Mucosa of descending colon (tissue), 3 donors: ENCODE measurements around the gene ABCC11. TPM values are rescaled to one million over a fixed set of nuclear protein-coding genes. Genes with fewer than 3 reads are reported as not detected.

Experiments used
- ATAC-seq: fragments of 200-7000 bp; cut with Tn5 transposase; one replicate; pipeline ENCODE4 v1.9.1; 2020; ENCODE audit warnings: mild to moderate bottlenecking, moderate library complexity
- DNase-seq, 3 donors: peaks; one replicate each; pipeline ENCODE4 v3.0.0-alpha.2; 2020
- H3K36me3 ChIP-seq: fragments of 200-600 bp; one replicate; pipeline ENCODE4 v1.8.0; 2021; ENCODE audit warnings: low read depth, mild to moderate bottlenecking
- H3K4me1 ChIP-seq: fragments of 200-600 bp; one replicate; pipeline ENCODE4 v1.8.0; 2021; ENCODE audit warnings: low read depth, mild to moderate bottlenecking
- H3K4me3 ChIP-seq: fragments of 200-600 bp; one replicate; pipeline ENCODE4 v1.8.0; 2021; ENCODE audit warnings: mild to moderate bottlenecking
- H3K9me3 ChIP-seq: fragments of 200-600 bp; one replicate; pipeline ENCODE4 v1.8.0; 2021; ENCODE audit warnings: mild to moderate bottlenecking
- intact Hi-C, 2 donors: fragments of 100-400 bp; cut with DNase I in 1 of 2; cut with micrococcal nuclease in 1 of 2; formaldehyde crosslinking; loops; one replicate each; pipeline versions ENCODE4 v1.11.0 to v1.11.1; 2022; cut with DNase I, micrococcal nuclease
- total RNA-seq, 3 donors: library from RNA; stranded (reverse); fragmentation: NEBNext Ultra II Directional in 2 of 3; extraction: Animal tissue kit (Norgen Biotek cat#: 25700) in 2 of 3; gene quantifications; one replicate each; pipeline versions ENCODE4 v1.2.1 to v1.2.4, GENCODE V29; 2021 to 2023
- TF ChIP-seq, protein P1 (sequence below): fragments of 200-600 bp; IDR thresholded peaks from one replicate; pipeline ENCODE4 v1.8.0; 2022; ENCODE audit warnings: antibody characterized with exemption, mild to moderate bottlenecking
- donor health status: DM: no; HTN: no; CAD: no; lungs with moderate emphysema.
- donor health status: DM: no; HTN: no; CAD: no.
- donor health status: DM: no; HTN: yes; CAD: no.

The ABCC11 gene
- total RNA-seq, 3 donors from 2014 or later: 0.32 to 0.35 (median 0.34) TPM

DNA sequence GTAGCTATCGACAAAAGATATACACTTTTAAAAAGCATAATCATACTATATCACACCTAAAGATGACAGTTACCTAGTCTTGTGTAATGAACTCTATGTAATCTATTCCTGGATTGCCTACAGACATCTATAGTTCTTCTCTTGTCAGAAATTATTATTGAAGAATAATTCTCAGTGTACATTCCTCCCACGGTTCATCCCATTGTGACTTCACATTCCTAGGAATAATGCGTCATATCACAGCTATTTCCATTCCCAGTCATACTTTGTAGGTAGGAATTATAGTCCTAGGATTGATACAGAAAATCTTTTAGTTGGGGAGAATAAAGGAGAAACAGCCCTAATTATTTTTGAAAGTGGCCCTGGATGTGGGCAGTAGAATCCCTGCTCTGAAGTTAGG is 44.0 kb upstream of the ABCC11 start:
- TF ChIP-seq, protein P1, sequence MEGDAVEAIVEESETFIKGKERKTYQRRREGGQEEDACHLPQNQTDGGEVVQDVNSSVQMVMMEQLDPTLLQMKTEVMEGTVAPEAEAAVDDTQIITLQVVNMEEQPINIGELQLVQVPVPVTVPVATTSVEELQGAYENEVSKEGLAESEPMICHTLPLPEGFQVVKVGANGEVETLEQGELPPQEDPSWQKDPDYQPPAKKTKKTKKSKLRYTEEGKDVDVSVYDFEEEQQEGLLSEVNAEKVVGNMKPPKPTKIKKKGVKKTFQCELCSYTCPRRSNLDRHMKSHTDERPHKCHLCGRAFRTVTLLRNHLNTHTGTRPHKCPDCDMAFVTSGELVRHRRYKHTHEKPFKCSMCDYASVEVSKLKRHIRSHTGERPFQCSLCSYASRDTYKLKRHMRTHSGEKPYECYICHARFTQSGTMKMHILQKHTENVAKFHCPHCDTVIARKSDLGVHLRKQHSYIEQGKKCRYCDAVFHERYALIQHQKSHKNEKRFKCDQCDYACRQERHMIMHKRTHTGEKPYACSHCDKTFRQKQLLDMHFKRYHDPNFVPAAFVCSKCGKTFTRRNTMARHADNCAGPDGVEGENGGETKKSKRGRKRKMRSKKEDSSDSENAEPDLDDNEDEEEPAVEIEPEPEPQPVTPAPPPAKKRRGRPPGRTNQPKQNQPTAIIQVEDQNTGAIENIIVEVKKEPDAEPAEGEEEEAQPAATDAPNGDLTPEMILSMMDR: no peak
- intact Hi-C loops: no loop called here
- ATAC-seq (no peak), DNase-seq (no peak)
- H3K4me3 ChIP-seq: no peak overlapping the region
- peaks cover 7% of the 10 kb centered on the region for H3K9me3 ChIP-seq
- H3K4me1 ChIP-seq: peaks cover 7% of the 10 kb centered on the region
- no peaks in the 10 kb centered on the region for H3K36me3 ChIP-seq

DNA sequence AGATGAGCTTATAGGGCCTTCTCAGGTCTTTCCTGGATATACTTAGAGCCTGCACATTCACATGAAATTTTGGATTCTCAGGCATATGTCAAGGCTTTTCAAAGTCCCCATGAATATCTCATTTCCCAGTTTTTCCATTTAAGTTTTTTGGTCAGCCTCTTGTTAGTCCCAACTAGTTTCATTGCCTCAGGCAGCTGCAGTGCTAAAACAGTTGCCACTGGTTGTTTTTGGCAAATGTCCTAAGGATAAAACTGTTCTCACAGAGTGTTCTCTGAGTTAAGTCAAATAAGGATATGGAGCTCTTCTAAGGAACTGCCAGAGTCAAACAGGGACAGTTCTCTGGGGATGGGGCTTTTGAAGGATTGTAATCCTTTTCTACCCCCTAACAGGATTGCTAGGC is 39.9 kb upstream of the ABCC11 start:
- Histone ChIP-seq H3K4me3 (no peak overlapping the region), H3K9me3 (peaks cover 7% of the 10 kb centered on the region), H3K4me1 (no peaks in the 10 kb centered on the region), H3K36me3 (no peaks in the 10 kb centered on the region)
- intact Hi-C loops: no loop called here
- TF ChIP-seq, protein P1: no peak
- no peak for ATAC-seq
- no peak for DNase-seq

DNA sequence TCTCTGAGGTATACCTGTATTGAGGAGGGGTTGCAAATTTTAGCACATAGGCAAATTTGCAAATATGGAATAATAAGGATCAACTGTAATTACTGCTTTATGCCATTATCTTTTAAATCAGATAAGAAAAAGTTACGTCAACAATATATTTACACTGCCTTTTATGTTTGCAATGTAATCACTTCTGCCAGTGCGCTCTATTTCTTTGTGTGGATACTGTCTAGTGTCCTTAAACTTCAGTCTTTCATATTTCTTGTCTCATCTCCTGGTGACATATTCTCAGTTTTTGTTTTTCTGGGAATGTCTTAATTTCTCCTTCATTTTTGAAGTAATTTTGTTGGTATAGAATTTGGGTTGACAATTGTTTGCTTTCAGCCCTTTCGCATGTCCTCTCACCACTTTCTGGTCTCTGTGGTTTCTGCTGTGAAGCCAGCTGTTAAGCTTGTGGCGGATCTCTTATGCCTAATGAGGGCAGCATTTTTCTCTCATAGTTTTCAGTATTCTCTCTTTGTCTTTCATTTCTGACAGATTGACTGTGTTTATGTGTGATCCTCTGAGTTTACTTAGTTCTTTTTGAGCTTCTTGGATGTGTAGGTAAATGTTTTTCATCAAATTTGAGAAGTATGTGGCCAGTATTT is 37.6 kb upstream of the ABCC11 start:
- Histone ChIP-seq H3K36me3 (no peaks in the 10 kb centered on the region), H3K4me1 (no peaks in the 10 kb centered on the region), H3K9me3 (peaks cover 7% of the 10 kb centered on the region), H3K4me3 (no peak overlapping the region)
- TF ChIP-seq, protein P1: no peak
- ATAC-seq (no peak), DNase-seq (no peak)
- intact Hi-C loops: no loop called here

DNA sequence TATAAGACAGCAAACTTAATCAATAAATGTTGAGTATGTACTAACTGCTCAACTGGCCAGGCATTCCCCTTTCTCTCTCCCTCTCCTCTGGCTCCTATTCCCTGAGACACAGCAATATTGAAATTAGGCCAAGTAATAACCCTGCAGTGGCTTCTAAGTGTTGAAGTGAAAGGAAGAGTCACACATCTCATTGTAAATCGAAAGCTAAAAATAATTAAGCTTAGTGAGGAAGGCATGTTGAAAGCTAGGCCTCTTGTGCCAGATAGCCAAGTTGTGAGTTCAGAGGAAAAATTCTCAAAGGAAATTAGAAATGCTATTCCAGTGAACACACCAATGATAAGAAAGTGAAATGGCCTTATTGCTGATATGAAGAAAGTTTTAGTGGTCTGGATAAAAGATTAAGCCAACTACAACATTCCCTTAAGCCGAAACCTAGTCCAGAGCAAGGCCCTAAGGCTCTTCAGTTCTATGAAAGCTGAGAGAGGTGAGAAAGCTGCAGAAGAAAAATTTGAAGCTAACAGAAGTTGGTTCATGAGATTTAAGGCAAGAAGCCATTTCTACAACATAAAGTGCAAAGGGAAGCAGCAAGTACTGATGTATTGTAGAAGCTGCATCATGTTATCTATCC is 35.4 kb upstream of the ABCC11 start:
- DNase-seq (no peak), ATAC-seq (no peak)
- Histone ChIP-seq H3K36me3 (no peaks in the 10 kb centered on the region), H3K9me3 (peaks cover 7% of the 10 kb centered on the region), H3K4me3 (no peak overlapping the region), H3K4me1 (no peaks in the 10 kb centered on the region)
- TF ChIP-seq, protein P1: no peak
- intact Hi-C loops: no loop called here

DNA sequence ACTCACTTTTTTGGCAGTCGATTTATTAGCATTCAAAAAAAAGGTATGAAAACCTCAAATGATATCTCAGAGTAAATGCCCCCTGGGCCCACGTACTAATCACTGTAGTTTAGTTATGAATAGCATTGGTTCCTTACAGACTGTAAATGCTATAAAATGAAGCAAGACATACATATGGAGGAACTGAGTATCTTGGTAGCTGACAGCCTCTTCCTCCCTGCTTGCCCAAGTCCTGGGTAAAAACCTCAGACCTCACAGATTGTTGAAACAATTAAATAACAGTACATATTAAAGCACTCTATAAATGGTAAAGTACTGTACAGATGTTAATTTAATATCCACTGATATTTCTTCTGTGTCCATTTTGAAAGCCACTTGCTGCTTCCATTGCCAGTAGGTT is 33.2 kb upstream of the ABCC11 start:
- Histone ChIP-seq H3K36me3 (no peaks in the 10 kb centered on the region), H3K4me1 (peaks cover 3% of the 10 kb centered on the region), H3K9me3 (no peaks in the 10 kb centered on the region), H3K4me3 (no peak overlapping the region)
- DNase-seq: no peak
- intact Hi-C loops: no loop called here
- ATAC-seq: no peak
- TF ChIP-seq, protein P1: no peak
